ENCODE data around the gene LCE2B.
"Not testable (repeated sequence)": the region's sequence is repeated elsewhere in the genome, so short reads cannot be mapped to it uniquely, and the experiment has no call there.

Gene LCE2B

GRCh38 chr1:152685823-152686222 lies at the start of gene LCE2B:
Gene LCE2B (plus strand): TSS chr1:152686123. CDS start chr1:152686844, 721 bp downstream.
- not testable (repeated sequence) for H3K4me1 ChIP-seq (ENCODE audit: control insufficient read depth in 1 of 2, insufficient read depth in 2 of 2, low read length in 2 of 2); H3K27ac ChIP-seq (ENCODE audit: low read length); H3K4me3 ChIP-seq (ENCODE audit: low read depth in 1 of 2, low read length in 2 of 2); H3K36me3 ChIP-seq (ENCODE audit: control insufficient read depth in 1 of 2, insufficient read depth in 2 of 2, low read length in 2 of 2); H3K27me3 ChIP-seq (ENCODE audit: low read depth, low read length); H3K9me3 ChIP-seq (ENCODE audit: control insufficient read depth in 1 of 2, low read length in 2 of 2)

DNA sequence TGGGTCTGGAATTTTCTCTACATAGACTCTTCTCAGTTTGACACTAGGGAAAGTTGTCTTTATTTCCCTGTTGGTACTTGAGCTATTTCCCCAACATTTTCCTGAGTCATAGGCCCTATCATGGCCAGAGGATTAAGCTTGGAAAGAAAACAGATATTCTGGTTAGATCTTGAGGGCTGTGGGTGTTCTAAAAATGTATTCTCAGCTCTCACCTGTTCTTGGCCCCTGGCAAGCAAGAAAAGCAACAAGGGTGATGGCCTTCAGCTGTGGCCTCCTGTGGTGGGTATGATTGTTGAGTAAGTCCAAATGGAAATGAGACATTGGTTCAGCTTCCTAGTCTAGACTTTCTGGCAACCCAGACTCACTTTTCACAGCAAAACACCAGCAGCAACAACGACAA lies 45.6 kb upstream of the LCE2B start:
- Histone ChIP-seq H3K4me1 (ENCODE audit: control insufficient read depth in 1 of 2, insufficient read depth in 2 of 2, low read length in 2 of 2) (no peaks in the 10 kb centered on the region), H3K27me3 (ENCODE audit: low read depth, low read length) (no peaks in the 10 kb centered on the region), H3K4me3 (ENCODE audit: low read depth in 1 of 2, low read length in 2 of 2) (no peak overlapping the region), H3K9me3 (ENCODE audit: control insufficient read depth in 1 of 2, low read length in 2 of 2) (peaks cover 0 to 10% of the 10 kb centered on the region in 2 donors), H3K27ac (ENCODE audit: low read length) (no peak overlapping the region), H3K36me3 (ENCODE audit: control insufficient read depth in 1 of 2, insufficient read depth in 2 of 2, low read length in 2 of 2) (no peaks in the 10 kb centered on the region)

DNA sequence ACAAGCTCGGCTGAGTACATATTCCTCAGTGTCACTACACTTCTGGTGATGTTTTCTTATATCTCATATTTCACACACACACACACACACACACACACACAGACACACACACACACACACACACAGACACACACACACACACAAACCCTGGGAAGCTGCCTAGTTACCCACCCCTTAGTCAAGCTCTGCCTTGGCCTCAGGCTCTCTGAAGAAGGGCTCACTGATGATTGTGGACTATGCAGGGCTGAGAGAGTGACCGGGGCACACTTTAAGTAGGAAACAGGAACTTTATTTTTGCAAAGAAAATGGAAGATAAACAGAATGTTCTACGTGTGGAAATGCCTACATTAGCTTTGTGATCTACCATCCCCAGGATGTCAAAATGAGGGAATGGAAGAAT lies 42.0 kb upstream of the LCE2B start:
- Histone ChIP-seq H3K4me1 (ENCODE audit: control insufficient read depth in 1 of 2, insufficient read depth in 2 of 2, low read length in 2 of 2) (no peaks in the 10 kb centered on the region), H3K27me3 (ENCODE audit: low read depth, low read length) (no peaks in the 10 kb centered on the region), H3K36me3 (ENCODE audit: control insufficient read depth in 1 of 2, insufficient read depth in 2 of 2, low read length in 2 of 2) (no peaks in the 10 kb centered on the region), H3K4me3 (ENCODE audit: low read depth in 1 of 2, low read length in 2 of 2) (no peak overlapping the region), H3K27ac (ENCODE audit: low read length) (no peak overlapping the region), H3K9me3 (ENCODE audit: control insufficient read depth in 1 of 2, low read length in 2 of 2) (peaks cover 0 to 2% of the 10 kb centered on the region in 2 donors)

GRCh38 chr1:152645146-152645545 lies 40.8 kb upstream of the LCE2B start:
- Histone ChIP-seq H3K9me3 (ENCODE audit: control insufficient read depth in 1 of 2, low read length in 2 of 2) (no peaks in the 10 kb centered on the region), H3K27ac (ENCODE audit: low read length) (no peak overlapping the region), H3K36me3 (ENCODE audit: control insufficient read depth in 1 of 2, insufficient read depth in 2 of 2, low read length in 2 of 2) (no peaks in the 10 kb centered on the region), H3K4me3 (ENCODE audit: low read depth in 1 of 2, low read length in 2 of 2) (no peak overlapping the region), H3K27me3 (ENCODE audit: low read depth, low read length) (no peaks in the 10 kb centered on the region), H3K4me1 (ENCODE audit: control insufficient read depth in 1 of 2, insufficient read depth in 2 of 2, low read length in 2 of 2) (no peaks in the 10 kb centered on the region)

DNA sequence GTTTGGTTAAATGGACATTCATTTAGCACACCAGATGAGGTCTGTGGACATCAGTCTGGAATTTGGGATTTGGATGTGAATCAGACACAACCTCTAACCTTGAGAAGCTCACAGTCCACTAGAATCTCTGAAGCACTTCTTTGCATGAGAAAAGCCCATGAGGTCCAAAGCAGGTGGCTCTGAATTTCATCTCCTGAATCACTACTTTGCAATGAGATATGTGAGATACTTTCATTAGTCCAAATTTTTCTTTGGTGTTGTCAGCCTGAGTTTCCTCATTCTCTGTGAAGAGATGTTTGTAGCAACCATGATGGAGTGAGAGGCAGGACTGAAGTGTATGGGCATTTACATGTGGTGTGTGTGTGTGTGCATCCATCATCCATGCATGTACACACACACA lies 39.3 kb upstream of the LCE2B start:
- H3K4me1 ChIP-seq (ENCODE audit: control insufficient read depth in 1 of 2, insufficient read depth in 2 of 2, low read length in 2 of 2): no peaks in the 10 kb centered on the region
- H3K9me3 ChIP-seq (ENCODE audit: control insufficient read depth in 1 of 2, low read length in 2 of 2): no peaks in the 10 kb centered on the region
- no peaks in the 10 kb centered on the region for H3K27me3 ChIP-seq (ENCODE audit: low read depth, low read length)
- H3K4me3 ChIP-seq (ENCODE audit: low read depth in 1 of 2, low read length in 2 of 2): no peak overlapping the region
- no peaks in the 10 kb centered on the region for H3K36me3 ChIP-seq (ENCODE audit: control insufficient read depth in 1 of 2, insufficient read depth in 2 of 2, low read length in 2 of 2)
- H3K27ac ChIP-seq (ENCODE audit: low read length): no peak overlapping the region

- Histone ChIP-seq H3K4me1 (ENCODE audit: control insufficient read depth in 1 of 2, insufficient read depth in 2 of 2, low read length in 2 of 2) (no peaks in the 10 kb centered on the region), H3K9me3 (ENCODE audit: control insufficient read depth in 1 of 2, low read length in 2 of 2) (no peaks in the 10 kb centered on the region), H3K36me3 (ENCODE audit: control insufficient read depth in 1 of 2, insufficient read depth in 2 of 2, low read length in 2 of 2) (no peaks in the 10 kb centered on the region), H3K4me3 (ENCODE audit: low read depth in 1 of 2, low read length in 2 of 2) (no peak overlapping the region), H3K27ac (ENCODE audit: low read length) (no peak overlapping the region), H3K27me3 (ENCODE audit: low read depth, low read length) (no peaks in the 10 kb centered on the region)
Observed at GRCh38 chr1:152654110-152654509, 31.8 kb upstream of the LCE2B start.

- no peaks in the 10 kb centered on the region for H3K4me1 ChIP-seq (ENCODE audit: control insufficient read depth in 1 of 2, insufficient read depth in 2 of 2, low read length in 2 of 2)
Observed at GRCh38 chr1:152656459-152656858, 29.5 kb upstream of the LCE2B start.

DNA sequence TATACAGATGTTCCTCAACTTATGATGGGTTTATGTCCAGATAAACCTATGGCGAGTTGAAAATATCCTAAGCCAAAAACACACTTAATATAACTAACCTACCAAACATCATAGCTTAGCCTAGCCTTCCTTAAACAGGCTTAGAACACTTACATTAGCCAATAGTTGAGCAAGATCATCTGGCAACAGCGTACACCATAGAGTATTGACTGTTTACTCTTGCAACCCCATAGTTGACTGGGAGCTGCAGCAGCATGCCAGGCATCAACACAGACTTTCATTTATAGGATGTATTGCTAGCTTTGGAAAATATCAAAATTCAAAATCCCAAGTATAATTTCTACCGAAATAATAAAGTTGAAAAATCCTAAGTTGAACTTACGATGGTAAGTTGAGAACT lies 28.2 kb upstream of the LCE2B start:
- Histone ChIP-seq H3K4me3 (ENCODE audit: low read depth in 1 of 2, low read length in 2 of 2) (no peak overlapping the region), H3K27me3 (ENCODE audit: low read depth, low read length) (no peaks in the 10 kb centered on the region), H3K27ac (ENCODE audit: low read length) (no peak overlapping the region), H3K4me1 (ENCODE audit: control insufficient read depth in 1 of 2, insufficient read depth in 2 of 2, low read length in 2 of 2) (no peaks in the 10 kb centered on the region), H3K9me3 (ENCODE audit: control insufficient read depth in 1 of 2, low read length in 2 of 2) (no peaks in the 10 kb centered on the region), H3K36me3 (ENCODE audit: control insufficient read depth in 1 of 2, insufficient read depth in 2 of 2, low read length in 2 of 2) (no peaks in the 10 kb centered on the region)

More at GRCh38 chr1:152656459-152656858, 29.5 kb upstream of the LCE2B start:
- Histone ChIP-seq H3K4me3 (ENCODE audit: low read depth in 1 of 2, low read length in 2 of 2) (no peak overlapping the region), H3K27ac (ENCODE audit: low read length) (no peak overlapping the region), H3K9me3 (ENCODE audit: control insufficient read depth in 1 of 2, low read length in 2 of 2) (no peaks in the 10 kb centered on the region), H3K27me3 (ENCODE audit: low read depth, low read length) (no peaks in the 10 kb centered on the region), H3K36me3 (ENCODE audit: control insufficient read depth in 1 of 2, insufficient read depth in 2 of 2, low read length in 2 of 2) (no peaks in the 10 kb centered on the region)

DNA sequence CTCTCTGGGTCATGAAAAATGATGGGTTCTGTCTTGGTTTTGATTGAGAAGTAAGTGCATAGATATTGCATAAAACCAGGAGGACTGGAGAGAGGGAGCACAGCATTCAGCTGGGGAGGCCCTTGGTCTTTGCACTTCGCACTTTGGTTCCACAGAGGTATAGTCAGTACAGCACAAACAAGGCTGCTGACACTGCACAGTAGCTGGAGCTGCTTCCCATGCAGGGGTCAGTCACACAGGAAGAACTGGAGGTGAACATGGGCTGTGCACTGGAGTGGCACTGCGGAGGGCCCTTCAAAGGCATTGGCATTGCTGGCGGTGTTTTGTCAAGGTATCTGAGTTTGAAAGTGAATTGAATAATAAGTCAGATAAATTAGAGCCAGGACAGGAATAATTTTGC lies 27.3 kb upstream of the LCE2B start:
- Histone ChIP-seq H3K4me1 (ENCODE audit: control insufficient read depth in 1 of 2, insufficient read depth in 2 of 2, low read length in 2 of 2) (no peaks in the 10 kb centered on the region), H3K27me3 (ENCODE audit: low read depth, low read length) (no peaks in the 10 kb centered on the region), H3K9me3 (ENCODE audit: control insufficient read depth in 1 of 2, low read length in 2 of 2) (no peaks in the 10 kb centered on the region), H3K27ac (ENCODE audit: low read length) (no peak overlapping the region), H3K36me3 (ENCODE audit: control insufficient read depth in 1 of 2, insufficient read depth in 2 of 2, low read length in 2 of 2) (no peaks in the 10 kb centered on the region), H3K4me3 (ENCODE audit: low read depth in 1 of 2, low read length in 2 of 2) (no peak overlapping the region)

DNA sequence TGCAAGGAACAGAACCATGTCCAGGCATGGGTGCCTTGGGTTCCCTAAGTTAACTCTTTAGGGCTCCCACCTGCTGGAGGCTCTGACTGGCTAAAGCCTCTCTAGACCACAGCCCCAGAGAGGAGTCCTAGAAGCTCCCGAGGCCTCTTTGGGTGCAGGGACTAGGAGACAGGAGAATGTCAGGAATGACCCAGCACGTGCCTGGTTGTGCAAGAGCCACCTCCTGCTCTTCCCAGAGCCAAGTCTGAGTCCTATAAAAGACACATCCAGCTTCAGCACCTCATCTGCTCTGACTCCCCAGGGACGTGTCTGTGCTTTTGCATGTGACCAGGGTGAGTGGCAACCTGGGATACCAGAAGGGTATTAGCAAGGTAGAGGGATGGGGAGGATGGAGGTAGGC lies 22.8 kb upstream of the LCE2B start, which contains the start of gene LCE2D:
Gene LCE2D, plus strand, starts transcription at position 283 of the 400 bp plus-strand sequence. CDS start 726 bp downstream, outside the sequence.
- no peaks in the 10 kb centered on the region for H3K36me3 ChIP-seq (ENCODE audit: control insufficient read depth in 1 of 2, insufficient read depth in 2 of 2, low read length in 2 of 2)
- H3K27ac ChIP-seq (ENCODE audit: low read length): no peak within 1 kb of the TSS
- H3K4me1 ChIP-seq (ENCODE audit: control insufficient read depth in 1 of 2, insufficient read depth in 2 of 2, low read length in 2 of 2): no peaks in the 10 kb centered on the region
- H3K27me3 ChIP-seq (ENCODE audit: low read depth, low read length): no peaks in the 10 kb centered on the region
- H3K4me3 ChIP-seq (ENCODE audit: low read depth in 1 of 2, low read length in 2 of 2): no peak within 1 kb of the TSS
- no peaks in the 10 kb centered on the region for H3K9me3 ChIP-seq (ENCODE audit: control insufficient read depth in 1 of 2, low read length in 2 of 2)

GRCh38 chr1:152666171-152666570 lies 19.8 kb upstream of the LCE2B start:
- H3K36me3 ChIP-seq (ENCODE audit: control insufficient read depth in 1 of 2, insufficient read depth in 2 of 2, low read length in 2 of 2); H3K27ac ChIP-seq (ENCODE audit: low read length); H3K9me3 ChIP-seq (ENCODE audit: control insufficient read depth in 1 of 2, low read length in 2 of 2): not testable (repeated sequence)

DNA sequence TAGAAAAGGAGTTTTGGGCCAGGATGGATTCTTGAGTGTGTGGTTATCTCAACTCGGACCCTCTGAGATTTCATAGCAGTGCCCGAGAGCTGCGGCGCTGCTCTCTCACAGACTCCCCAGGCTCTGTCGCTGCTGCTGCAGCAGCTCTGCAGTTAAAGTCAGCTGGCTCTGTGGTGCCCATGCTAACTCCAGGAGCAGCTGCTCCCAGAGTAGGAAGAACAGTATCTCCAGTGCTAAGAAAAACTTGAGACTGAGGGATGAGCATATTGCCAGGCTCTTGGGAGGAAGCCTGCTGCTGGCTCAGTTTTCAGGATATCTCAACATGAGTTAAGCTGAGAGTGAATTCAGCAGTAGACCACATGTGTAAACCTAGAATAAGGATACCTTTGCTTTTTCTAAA lies 18.3 kb upstream of the LCE2B start:
- Histone ChIP-seq H3K27me3 (ENCODE audit: low read depth, low read length) (no peaks in the 10 kb centered on the region), H3K27ac (ENCODE audit: low read length) (no peak overlapping the region), H3K9me3 (ENCODE audit: control insufficient read depth in 1 of 2, low read length in 2 of 2) (no peaks in the 10 kb centered on the region), H3K4me3 (ENCODE audit: low read depth in 1 of 2, low read length in 2 of 2) (no peak overlapping the region), H3K4me1 (ENCODE audit: control insufficient read depth in 1 of 2, insufficient read depth in 2 of 2, low read length in 2 of 2) (no peaks in the 10 kb centered on the region), H3K36me3 (ENCODE audit: control insufficient read depth in 1 of 2, insufficient read depth in 2 of 2, low read length in 2 of 2) (no peaks in the 10 kb centered on the region)

More at GRCh38 chr1:152666171-152666570, 19.8 kb upstream of the LCE2B start:
- not testable (repeated sequence) for H3K4me1 ChIP-seq (ENCODE audit: control insufficient read depth in 1 of 2, insufficient read depth in 2 of 2, low read length in 2 of 2); H3K4me3 ChIP-seq (ENCODE audit: low read depth in 1 of 2, low read length in 2 of 2); H3K27me3 ChIP-seq (ENCODE audit: low read depth, low read length)
